H1 (cell line): ENCODE results near the gene RCAN2. TPM values are rescaled to one million over a fixed set of nuclear protein-coding genes. Genes with fewer than 3 reads are reported as not detected.

Experiments
- CTCF ChIA-PET: fragments of 300-600 bp; sonication (Branson Sonifier 250); formaldehyde crosslinking; loops from one replicate; lab custom pipeline; 2021; ENCODE audit not compliant: partially characterized antibody; lab: Charles Lee
- POLR2A ChIA-PET: fragments of 300-600 bp; sonication (Branson Sonifier 250); formaldehyde crosslinking; loops from one replicate; lab custom pipeline; 2021; ENCODE audit warnings: inconsistent platforms; ENCODE audit not compliant: partially characterized antibody; lab: Charles Lee
- DNase-seq, 2 experiments: peaks; one replicate each; pipeline versions ENCODE4 v3.0.0 to v3.0.0-alpha.2; 2010 to 2022; ENCODE audit warnings: low spot score in 2 of 2, low read depth in 1 of 2, mixed read lengths in 1 of 2
- FAIRE-seq: peaks from 2 replicates; lab custom pipeline; 2011; peaks lifted over from hg19 to GRCh38; lab: Jason Lieb, UNC
- H2AFZ ChIP-seq: 2 replicates; pipeline ENCODE4 v1.8.1; 2012; ENCODE audit warnings: low read length, inconsistent platforms
- H2AK5ac ChIP-seq: 2 replicates; pipeline ENCODE4 v1.6.1; 2013; ENCODE audit warnings: low read depth, low read length
- H2BK120ac ChIP-seq: replicated peaks from 2 replicates; pipeline ENCODE3; 2013; ENCODE audit warnings: low read depth, low read length, inconsistent platforms
- H2BK12ac ChIP-seq: 2 replicates; pipeline ENCODE4 v1.6.1; 2013; ENCODE audit warnings: low read depth, low read length
- H2BK15ac ChIP-seq: 2 replicates; pipeline ENCODE4 v1.6.1; 2013; ENCODE audit warnings: low read length
- H2BK20ac ChIP-seq: 2 replicates; pipeline ENCODE4 v1.6.1; 2013; ENCODE audit warnings: low read length
- H2BK5ac ChIP-seq: 2 replicates; pipeline ENCODE4 v1.6.1; 2013; ENCODE audit warnings: low read depth, low read length
- H3K14ac ChIP-seq: 2 replicates; pipeline ENCODE4 v1.6.1; 2013; ENCODE audit warnings: inconsistent platforms; ENCODE audit not compliant: insufficient read length
- H3K18ac ChIP-seq: 2 replicates; pipeline ENCODE4 v1.6.1; 2013; ENCODE audit warnings: low read length; ENCODE audit errors: extremely low read depth
- H3K23ac ChIP-seq: 2 replicates; pipeline ENCODE4 v1.6.1; 2013; ENCODE audit warnings: inconsistent platforms; ENCODE audit not compliant: insufficient read length
- H3K23me2 ChIP-seq: 2 replicates; pipeline ENCODE4 v1.6.1; 2013; ENCODE audit warnings: low read depth, low read length
- H3K27ac ChIP-seq: 2 replicates; pipeline ENCODE4 v1.6.1; 2011; ENCODE audit warnings: low read depth, low read length, inconsistent platforms
- H3K27me3 ChIP-seq, 4 experiments: replicated peaks in 1 of 4; 1 replicate in 1 of 4; 2 replicates in 3 of 4; pipeline versions ENCODE4 v1.6.1 to v1.8.1; 2011 to 2013; ENCODE audit warnings: low read length in 3 of 4, mild to moderate bottlenecking in 3 of 4, inconsistent platforms in 2 of 4, mixed read lengths in 2 of 4, moderate library complexity in 1 of 4; ENCODE audit not compliant: control insufficient read depth in 3 of 4, insufficient read depth in 3 of 4; ENCODE audit errors: extremely low read depth in 1 of 4
- H3K36me3 ChIP-seq, 4 experiments: 2 replicates each; pipeline versions ENCODE4 v1.6.1 to v1.8.1; 2011 to 2013; ENCODE audit warnings: mild to moderate bottlenecking in 4 of 4, low read length in 3 of 4, moderate library complexity in 2 of 4, control low read depth in 1 of 4, inconsistent platforms in 1 of 4; ENCODE audit not compliant: insufficient read depth in 4 of 4, control insufficient read depth in 2 of 4
- H3K4ac ChIP-seq: replicated peaks from 2 replicates; pipeline ENCODE3; 2013; ENCODE audit warnings: low read length, low read depth, mixed read lengths, inconsistent platforms; ENCODE audit not compliant: insufficient read length
- H3K4me1 ChIP-seq, 4 experiments: replicated peaks in 1 of 4; 1 replicate in 1 of 4; 2 replicates in 3 of 4; pipeline versions ENCODE4 v1.6.1 to v1.8.1; 2011 to 2013; ENCODE audit warnings: low read length in 3 of 4, inconsistent platforms in 2 of 4, mixed read lengths in 1 of 4; ENCODE audit not compliant: insufficient read depth in 4 of 4, control insufficient read depth in 3 of 4
- H3K4me2 ChIP-seq, 2 experiments: 2 replicates each; pipeline versions ENCODE4 v1.6.1 to v1.8.1; 2011 to 2013; ENCODE audit warnings: low read depth in 2 of 2, low read length in 2 of 2, control low read depth in 1 of 2, inconsistent platforms in 1 of 2, mild to moderate bottlenecking in 1 of 2; ENCODE audit not compliant: insufficient read depth in 1 of 2
- H3K4me3 ChIP-seq, 4 experiments: fragments of 200-600, 300-600 bp in 1 of 4; sonication (generic), shearing (Covaris generic), sonication (Bioruptor Twin) in 1 of 4; 2 replicates each; pipeline versions ENCODE4 v1.5.1 to v1.8.1; 2011 to 2016; ENCODE audit warnings: low read length in 4 of 4, low read depth in 3 of 4, control low read depth in 2 of 4, inconsistent platforms in 2 of 4, mild to moderate bottlenecking in 2 of 4, mixed read lengths in 1 of 4, moderate library complexity in 1 of 4; ENCODE audit not compliant: insufficient read depth in 2 of 4; ENCODE audit errors: extremely low read depth in 1 of 4
- H3K56ac ChIP-seq: replicated peaks from 2 replicates; pipeline ENCODE3; 2013; ENCODE audit warnings: low read depth, mild to moderate bottlenecking, mixed read lengths, low read length, inconsistent platforms; ENCODE audit not compliant: insufficient read length
- H3K79me1 ChIP-seq: 2 replicates; pipeline ENCODE4 v1.6.1; 2013; ENCODE audit warnings: low read depth, low read length, control low read depth
- H3K79me2 ChIP-seq, 2 experiments: 2 replicates each; pipeline versions ENCODE4 v1.6.1 to v1.8.1; 2012 to 2013; ENCODE audit warnings: low read length in 2 of 2, mild to moderate bottlenecking in 2 of 2, inconsistent platforms in 1 of 2; ENCODE audit not compliant: insufficient read depth in 2 of 2, control insufficient read depth in 1 of 2
- H3K9ac ChIP-seq, 4 experiments: replicated peaks in 1 of 4; 1 replicate in 1 of 4; 2 replicates in 3 of 4; pipeline versions ENCODE4 v1.6.1 to v1.8.1; 2011 to 2013; ENCODE audit warnings: low read depth in 3 of 4, low read length in 3 of 4, control low read depth in 2 of 4, mild to moderate bottlenecking in 2 of 4, moderate library complexity in 2 of 4, inconsistent platforms in 1 of 4; ENCODE audit errors: extremely low read depth in 1 of 4
- H3K9me3 ChIP-seq, 2 experiments: 2 replicates each; pipeline versions ENCODE4 v1.6.1 to v1.8.1; 2012 to 2013; ENCODE audit warnings: mild to moderate bottlenecking in 2 of 2, moderate library complexity in 2 of 2, control low read depth in 1 of 2, inconsistent platforms in 1 of 2, low read depth in 1 of 2, low read length in 1 of 2, mixed read lengths in 1 of 2; ENCODE audit not compliant: insufficient read depth in 2 of 2
- H4K20me1 ChIP-seq, 2 experiments: replicated peaks in 1 of 2; 2 replicates each; pipeline versions ENCODE3 to v1.8.1; 2011 to 2013; ENCODE audit warnings: inconsistent platforms in 2 of 2, low read length in 2 of 2, mild to moderate bottlenecking in 1 of 2; ENCODE audit not compliant: insufficient read depth in 2 of 2, control insufficient read depth in 1 of 2
- H4K5ac ChIP-seq: 2 replicates; pipeline ENCODE4 v1.6.1; 2013; ENCODE audit warnings: low read length, low read depth, mixed read lengths, inconsistent platforms; ENCODE audit not compliant: insufficient read length
- H4K8ac ChIP-seq: 2 replicates; pipeline ENCODE4 v1.8.0; 2013; ENCODE audit warnings: mild to moderate bottlenecking, moderate library complexity, low read length, inconsistent platforms; ENCODE audit not compliant: insufficient read depth; ENCODE audit errors: extremely low read depth
- H4K91ac ChIP-seq: replicated peaks from 2 replicates; pipeline ENCODE3; 2013; ENCODE audit warnings: low read length, mixed read lengths, inconsistent platforms; ENCODE audit not compliant: insufficient read length
- BCL11A ChIP-seq, 2 experiments: IDR thresholded peaks; one replicate each; pipeline ENCODE4 v1.6.1; 2011; ENCODE audit warnings: low read depth in 2 of 2, low read length in 2 of 2, mild to moderate bottlenecking in 2 of 2
- CBX8 ChIP-seq: fragments of 300-800, 300-1000 bp; sonication (generic); IDR thresholded peaks from 2 replicates; pipeline ENCODE4 v1.7.1; 2016; ENCODE audit warnings: low read depth, low read length, borderline replicate concordance
- CREB1 ChIP-seq: IDR thresholded peaks from 2 replicates; pipeline ENCODE4 v1.6.1; 2012; ENCODE audit warnings: inconsistent platforms
- CTBP2 ChIP-seq: IDR thresholded peaks from 2 replicates; pipeline ENCODE4 v1.7.0; 2011; ENCODE audit warnings: borderline replicate concordance, mild to moderate bottlenecking, moderate library complexity, mixed read lengths, low read length; ENCODE audit not compliant: insufficient read depth, insufficient read length
- CTCF ChIP-seq, 3 experiments: IDR thresholded peaks; 1 replicate in 2 of 3; 2 replicates in 1 of 3; pipeline versions ENCODE4 v1.5.1 to v1.6.1; 2011; ENCODE audit warnings: low read length in 3 of 3, mild to moderate bottlenecking in 3 of 3, inconsistent platforms in 2 of 3, low read depth in 1 of 3, moderate library complexity in 1 of 3; ENCODE audit not compliant: insufficient read depth in 1 of 3; ENCODE audit errors: control extremely low read depth in 1 of 3
- HDAC6 ChIP-seq: IDR thresholded peaks from one replicate; pipeline ENCODE4 v1.7.1; 2012; ENCODE audit warnings: low read depth, mild to moderate bottlenecking, inconsistent platforms, low read length, moderate library complexity
- POU5F1 ChIP-seq: IDR thresholded peaks from 2 replicates; pipeline ENCODE4 v1.6.1; 2011; ENCODE audit warnings: low read depth, mild to moderate bottlenecking, low read length, moderate library complexity
- RNF2 ChIP-seq: fragments of 200-900, 300-1000 bp; sonication (generic); IDR thresholded peaks from 2 replicates; pipeline ENCODE4 v1.7.1; 2016; ENCODE audit warnings: borderline replicate concordance, low read depth, mild to moderate bottlenecking, antibody characterized with exemption, low read length; ENCODE audit not compliant: poor library complexity, severe bottlenecking; ENCODE audit errors: missing control alignments
- SIRT6 ChIP-seq: IDR thresholded peaks from one replicate; pipeline ENCODE4 v1.7.1; 2012; ENCODE audit warnings: low read length, inconsistent platforms
- SP1 ChIP-seq: IDR thresholded peaks from 2 replicates; pipeline ENCODE4 v1.6.1; 2011; ENCODE audit warnings: low read depth, low read length
- TEAD4 ChIP-seq: IDR thresholded peaks from 2 replicates; pipeline ENCODE4 v1.6.1; 2012; ENCODE audit warnings: low read depth, low read length, inconsistent platforms, mixed read lengths
- WGBS, 2 experiments: shearing (Covaris generic) in 1 of 2; methylation state at CpG; one replicate each; pipeline versions ENCODE4 v1.1.6 to v1.1.7; 2013 to 2015; ENCODE audit warnings: low lambda C conversion rate in 2 of 2, mixed read lengths in 2 of 2, inconsistent platforms in 1 of 2, low coverage in 1 of 2, missing lambda C conversion rate in 1 of 2; ENCODE audit not compliant: insufficient replicate concordance in 2 of 2, insufficient coverage in 1 of 2, insufficient read length in 1 of 2; ENCODE audit errors: extremely low coverage in 1 of 2, missing lambda C conversion rate in 1 of 2; 5-methylcytosine and 5-hydroxymethylcytosine counted together
- polyA plus RNA-seq, 7 experiments: library from polyadenylated mRNA; depleted of rRNA in 3 of 7; stranded (reverse) in 5 of 7; unstranded in 2 of 7; fragments of >200 nt in 5 of 7; fragments of 200-250 nt in 2 of 7; gene quantifications; 1 replicate in 5 of 7; 2 replicates in 1 of 7; 4 replicates in 1 of 7; pipeline versions ENCODE4 v1.2.1 to v1.2.3, GENCODE V29; 2011 to 2013; ENCODE audit warnings: missing spikeins in 2 of 7, mixed read lengths in 2 of 7
- total RNA-seq: library from RNA; stranded (reverse); fragmentation: NEBNext Ultra II Directional; extraction: Animal tissue kit (Norgen Biotek cat#: 25700); gene quantifications from 2 replicates; pipeline ENCODE4 v1.2.1, GENCODE V29; 2021

The RCAN2 gene
- total and polyA plus RNA-seq, 2 of the 8 experiments (the other 6 are each of a cell fraction or from before 2014, with no cell fraction given), result 5.0 to 8.5 TPM

GRCh38 chr6:46323312-46323965 lies 167.8 kb downstream of the RCAN2 start:
- H3K4me2 ChIP-seq, result no peak overlapping the region
- no peak for TF ChIP-seq SIRT6
- TF ChIP-seq SP1, result no peak
- TF ChIP-seq CREB1, result no peak
- no peak for TF ChIP-seq CTCF (IDR thresholded peaks at IDR 0.05; ENCODE audit: control extremely low read depth in 1 of 3, insufficient read depth in 1 of 3, low read depth in 1 of 3, low read length in 3 of 3)
- TF ChIP-seq CBX8, result no peak
- TF ChIP-seq POU5F1, result no peak
- TF ChIP-seq HDAC6, result no peak
- TF ChIP-seq BCL11A (IDR thresholded peaks at IDR 0.05; ENCODE audit: low read depth in 2 of 2, low read length in 2 of 2), result no peak
- TF ChIP-seq RNF2, result no peak
- TF ChIP-seq CTBP2, result no peak
- TF ChIP-seq TEAD4, result no peak

More at GRCh38 chr6:46323312-46323965, 167.8 kb downstream of the RCAN2 start:
- FAIRE-seq (no peak), DNase-seq (no peak)
- Histone ChIP-seq H3K18ac (no peak overlapping the region), H3K79me1 (no peaks in the 10 kb centered on the region), H3K4me1 (peaks cover 0 to 7% (median 3%) of the 10 kb centered on the region in 4 experiments; a peak in 3 of 7 replicates), H2AFZ (no peak overlapping the region), H2BK5ac (no peak overlapping the region), H3K9me3 (no peaks in the 10 kb centered on the region), H3K14ac (no peak overlapping the region), H2BK120ac (no peak overlapping the region), H3K79me2 (no peaks in the 10 kb centered on the region), H2BK20ac (no peak overlapping the region), H4K8ac (no peak overlapping the region), H4K5ac (no peak overlapping the region), H3K36me3 (no peaks in the 10 kb centered on the region), H3K27ac (no peak overlapping the region), H3K27me3 (no peaks in the 10 kb centered on the region), H3K9ac (no peak overlapping the region), H2BK12ac (no peak overlapping the region), H4K20me1 (no peaks in the 10 kb centered on the region), H2AK5ac (no peak overlapping the region), H3K56ac (no peak overlapping the region), H4K91ac (no peak overlapping the region), H3K23me2 (no peaks in the 10 kb centered on the region), H3K23ac (no peak overlapping the region), H3K4me3 (no peak overlapping the region), H3K4ac (no peak overlapping the region), H2BK15ac (no peak overlapping the region)
- ChIA-PET POLR2A (interaction anchor here (1.9 kb wide), 1 partner anchor 9 kb away, joined by 4 read pairs; no protein-coding TSS in a partner anchor), CTCF (interaction anchor here (0.6 kb wide), 1 partner anchor 242 kb away, joined by 3 read pairs; no protein-coding TSS in a partner anchor)
- WGBS, 2 experiments, result 93% methylated on average over 4 of the region's 4 CpGs; no CpG with 5 or more reads in 1 of the 2 experiments
